ENCODE measurements around the gene ZNF71. TPM values are rescaled to one million over a fixed set of nuclear protein-coding genes. Genes with fewer than 3 reads are reported as not detected.
A peak's percentile ranks its signal among the peaks of the same experiment; 100 is the strongest.

The ZNF71 gene
- total RNA-seq = 1 to 10 TPM; 6.7 to 7.5 (median 7.4) TPM

DNA sequence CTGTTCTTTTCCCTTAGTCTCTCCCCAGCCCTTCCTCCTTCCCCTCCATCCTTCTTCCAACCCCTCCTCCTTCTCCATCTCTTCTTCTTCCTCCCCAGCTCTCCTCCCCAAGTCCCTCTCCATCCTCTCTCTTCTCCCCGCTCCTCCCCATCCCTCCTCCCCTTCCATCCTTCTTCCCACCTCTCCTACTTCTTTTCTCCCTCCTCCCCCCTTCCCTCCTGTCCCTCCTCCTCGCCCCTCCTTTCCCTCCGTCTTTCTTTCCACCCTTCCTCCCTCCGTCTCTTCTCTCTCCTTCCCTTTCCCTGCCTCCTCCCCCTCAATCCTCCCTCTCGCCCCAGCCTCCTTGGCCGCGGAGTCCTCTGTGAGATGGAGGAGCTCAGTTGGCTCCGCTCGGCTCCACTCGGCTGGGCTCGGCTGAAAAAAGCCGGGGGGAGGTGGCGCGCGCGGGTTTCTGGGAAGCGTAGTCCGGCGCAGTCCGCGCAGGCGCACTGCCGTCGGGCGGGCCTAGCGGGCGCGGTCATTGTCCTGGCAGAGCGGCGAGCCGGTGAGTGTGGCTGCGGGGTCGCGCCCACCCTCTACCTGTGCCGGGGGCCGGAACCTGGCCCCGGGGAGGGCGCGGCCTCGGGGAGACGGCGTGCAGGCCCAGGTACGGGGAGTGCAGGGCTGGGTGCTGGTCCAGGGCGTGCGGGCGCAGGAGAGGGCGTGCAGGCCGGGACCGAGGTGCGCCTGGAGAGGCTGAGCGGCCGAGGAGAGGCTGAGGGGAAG is at the start of gene ZNF71:
Gene ZNF71 (plus strand): TSS at position 520 of the 765 bp plus-strand sequence. CDS start 6,257 bp downstream, outside the sequence.
- Histone ChIP-seq H3K4me1 (peaks cover 12 to 18% of the 10 kb centered on the region in 2 donors), H3K27ac (peak within 1 kb of the TSS; percentile 76 to 82 (median 78)), H3K9me3 (no peaks in the 10 kb centered on the region), H3K27me3 (no peaks in the 10 kb centered on the region), H3K36me3 (no peaks in the 10 kb centered on the region), H3K4me3 (peak within 1 kb of the TSS; percentile 73 to 98 (median 84))
- in situ Hi-C loops (cut with MboI; ENCODE audit: low sequenced_read_pairs in 4 of 4) (no loop called here), intact Hi-C loops (cut with DNase I; ENCODE audit: low total_unique reads) (loop anchor here (1.0 to 10.0 kb wide), 7 partner anchors 28 to 450 kb away; partner anchors contain the start of genes ZFP28, ZNF444, ZNF470 and ZNF471)
- ATAC-seq (peak; percentile 77 to 90), DNase-seq (peak; percentile 71 to 75)
- TF ChIP-seq, protein P1, sequence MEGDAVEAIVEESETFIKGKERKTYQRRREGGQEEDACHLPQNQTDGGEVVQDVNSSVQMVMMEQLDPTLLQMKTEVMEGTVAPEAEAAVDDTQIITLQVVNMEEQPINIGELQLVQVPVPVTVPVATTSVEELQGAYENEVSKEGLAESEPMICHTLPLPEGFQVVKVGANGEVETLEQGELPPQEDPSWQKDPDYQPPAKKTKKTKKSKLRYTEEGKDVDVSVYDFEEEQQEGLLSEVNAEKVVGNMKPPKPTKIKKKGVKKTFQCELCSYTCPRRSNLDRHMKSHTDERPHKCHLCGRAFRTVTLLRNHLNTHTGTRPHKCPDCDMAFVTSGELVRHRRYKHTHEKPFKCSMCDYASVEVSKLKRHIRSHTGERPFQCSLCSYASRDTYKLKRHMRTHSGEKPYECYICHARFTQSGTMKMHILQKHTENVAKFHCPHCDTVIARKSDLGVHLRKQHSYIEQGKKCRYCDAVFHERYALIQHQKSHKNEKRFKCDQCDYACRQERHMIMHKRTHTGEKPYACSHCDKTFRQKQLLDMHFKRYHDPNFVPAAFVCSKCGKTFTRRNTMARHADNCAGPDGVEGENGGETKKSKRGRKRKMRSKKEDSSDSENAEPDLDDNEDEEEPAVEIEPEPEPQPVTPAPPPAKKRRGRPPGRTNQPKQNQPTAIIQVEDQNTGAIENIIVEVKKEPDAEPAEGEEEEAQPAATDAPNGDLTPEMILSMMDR (IDR thresholded peaks at IDR 0.05 in 4 of 5, conservative IDR thresholded peaks at IDR 0.05 in 1 of 5) = no peak
- peak in 1 of 2 donors; percentile 28 for TF ChIP-seq POLR2A (IDR thresholded peaks at IDR 0.05)

DNA sequence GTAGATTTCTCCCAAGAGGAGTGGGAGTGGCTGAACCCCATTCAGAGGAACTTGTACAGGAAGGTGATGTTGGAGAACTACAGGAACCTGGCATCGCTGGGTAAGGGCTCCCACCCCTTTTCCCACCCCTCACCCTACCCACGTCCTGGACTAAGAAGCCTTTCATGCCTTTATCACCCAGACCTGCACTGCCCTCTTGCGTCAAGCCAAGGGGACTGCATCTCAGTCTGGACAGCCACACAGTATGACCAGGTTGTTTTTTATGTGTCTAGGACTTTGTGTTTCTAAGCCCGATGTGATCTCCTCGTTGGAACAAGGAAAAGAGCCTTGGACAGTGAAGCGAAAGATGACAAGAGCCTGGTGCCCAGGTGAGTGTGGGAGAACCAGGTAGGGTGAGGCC is 47.6 kb upstream of the ZNF71 start:
- no peak for DNase-seq
- no peaks in the 10 kb centered on the region for H3K4me1 ChIP-seq
- H3K27ac ChIP-seq = no peak overlapping the region

DNA sequence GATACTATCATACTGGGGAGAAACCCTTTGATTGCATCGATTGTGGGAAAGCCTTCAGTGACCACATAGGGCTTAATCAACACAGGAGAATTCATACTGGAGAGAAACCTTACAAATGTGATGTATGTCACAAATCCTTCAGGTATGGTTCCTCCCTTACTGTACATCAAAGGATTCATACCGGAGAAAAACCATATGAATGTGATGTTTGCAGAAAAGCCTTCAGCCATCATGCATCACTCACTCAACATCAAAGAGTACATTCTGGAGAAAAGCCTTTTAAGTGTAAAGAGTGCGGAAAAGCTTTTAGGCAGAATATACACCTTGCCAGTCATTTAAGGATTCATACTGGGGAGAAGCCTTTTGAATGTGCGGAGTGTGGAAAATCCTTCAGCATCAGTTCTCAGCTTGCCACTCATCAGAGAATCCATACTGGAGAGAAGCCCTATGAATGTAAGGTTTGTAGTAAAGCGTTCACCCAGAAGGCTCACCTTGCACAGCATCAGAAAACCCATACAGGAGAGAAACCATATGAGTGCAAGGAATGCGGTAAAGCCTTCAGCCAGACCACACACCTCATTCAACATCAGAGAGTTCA is 40.7 kb upstream of the ZNF71 start:
- peak overlapping the region in 1 of 4 donors; percentile 19 for H3K4me3 ChIP-seq
- peaks cover 23 to 66% of the 10 kb centered on the region in 2 donors for H3K36me3 ChIP-seq
- no peaks in the 10 kb centered on the region for H3K4me1 ChIP-seq
- peaks cover 0 to 6% (median 0%) of the 10 kb centered on the region in 3 donors for H3K27me3 ChIP-seq
- no peak overlapping the region for H3K27ac ChIP-seq
- in situ Hi-C loops (cut with MboI; ENCODE audit: low sequenced_read_pairs in 4 of 4) = no loop called here
- no peak for DNase-seq
- peaks cover 39 to 83% (median 48%) of the 10 kb centered on the region in 3 donors for H3K9me3 ChIP-seq
- ATAC-seq = no peak
- TF ChIP-seq, protein P1 (IDR thresholded peaks at IDR 0.05 in 4 of 5, conservative IDR thresholded peaks at IDR 0.05 in 1 of 5) = no peak
- TF ChIP-seq POLR2A (IDR thresholded peaks at IDR 0.05) = no peak
- intact Hi-C loops (cut with DNase I; ENCODE audit: low total_unique reads) = no loop called here

More for the DNA sequence above, 47.6 kb upstream of the ZNF71 start:
- H3K9me3 ChIP-seq = peaks cover 3 to 43% (median 13%) of the 10 kb centered on the region in 3 donors
- in situ Hi-C loops (cut with MboI; ENCODE audit: low sequenced_read_pairs in 4 of 4) (no loop called here), intact Hi-C loops (cut with DNase I; ENCODE audit: low total_unique reads) (no loop called here)
- TF ChIP-seq POLR2A (IDR thresholded peaks at IDR 0.05) = no peak
- TF ChIP-seq, protein P1 (IDR thresholded peaks at IDR 0.05 in 4 of 5, conservative IDR thresholded peaks at IDR 0.05 in 1 of 5) = no peak
- H3K27me3 ChIP-seq = no peaks in the 10 kb centered on the region
- peak overlapping the region in 1 of 4 donors; percentile 10 for H3K4me3 ChIP-seq
- ATAC-seq = no peak
- peaks cover 14 to 75% of the 10 kb centered on the region in 2 donors for H3K36me3 ChIP-seq

DNA sequence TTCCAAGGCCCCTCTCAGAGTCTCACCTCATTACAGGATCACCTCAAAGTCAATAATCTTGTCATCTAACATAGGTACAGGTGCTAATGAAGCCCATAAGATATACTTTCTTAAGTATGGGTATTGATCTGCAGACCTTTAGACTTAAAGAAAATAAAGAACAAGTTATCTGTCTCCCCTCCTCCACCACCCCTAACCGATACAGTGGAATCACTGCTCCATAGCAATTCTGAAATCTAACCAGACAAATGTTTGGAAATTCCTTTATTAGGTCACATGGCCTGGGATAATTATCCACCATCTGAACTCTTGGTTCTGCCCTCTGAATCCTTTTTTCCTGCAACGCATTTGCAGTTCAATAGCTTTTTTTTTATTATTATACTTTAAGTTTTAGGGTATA is 32.3 kb upstream of the ZNF71 start:
- Histone ChIP-seq H3K36me3 (peaks cover 3 to 42% of the 10 kb centered on the region in 2 donors), H3K27ac (no peak overlapping the region), H3K4me3 (no peak overlapping the region), H3K4me1 (peaks cover 5 to 7% of the 10 kb centered on the region in 2 donors), H3K27me3 (no peaks in the 10 kb centered on the region), H3K9me3 (peaks cover 8 to 67% (median 12%) of the 10 kb centered on the region in 3 donors)
- ATAC-seq (no peak), DNase-seq (no peak)
- in situ Hi-C loops (cut with MboI; ENCODE audit: low sequenced_read_pairs in 4 of 4) (no loop called here), intact Hi-C loops (cut with DNase I; ENCODE audit: low total_unique reads) (no loop called here)
- TF ChIP-seq, protein P1 (IDR thresholded peaks at IDR 0.05 in 4 of 5, conservative IDR thresholded peaks at IDR 0.05 in 1 of 5) = no peak
- no peak for TF ChIP-seq POLR2A (IDR thresholded peaks at IDR 0.05)
